Measurements from ENCODE around the gene MYO5A.

Gene MYO5A

GRCh38 chr15:52414936-52415335 lies 113.7 kb downstream of the MYO5A start:
- no peak for DNase-seq

- DNase-seq = no peak
Observed at GRCh38 chr15:52408823-52409222, 119.9 kb downstream of the MYO5A start.

- no peak for DNase-seq
Observed at GRCh38 chr15:52407374-52407773, 121.3 kb downstream of the MYO5A start.

GRCh38 chr15:52406601-52407000 lies 122.1 kb downstream of the MYO5A start:
- no peak for DNase-seq

- DNase-seq = no peak
Observed at GRCh38 chr15:52405856-52406255, 122.8 kb downstream of the MYO5A start.

GRCh38 chr15:52397118-52397517 lies 131.6 kb downstream of the MYO5A start:
- DNase-seq = no peak

- no peak for DNase-seq
Observed at GRCh38 chr15:52394118-52394517, 134.6 kb downstream of the MYO5A start.

GRCh38 chr15:52392008-52392687 lies 136.5 kb downstream of the MYO5A start:
- no peak for DNase-seq

GRCh38 chr15:52391069-52391468 lies 137.6 kb downstream of the MYO5A start:
- DNase-seq = no peak

GRCh38 chr15:52385670-52386069 lies 143.0 kb downstream of the MYO5A start:
- no peak for DNase-seq

GRCh38 chr15:52383100-52383588 lies 145.5 kb downstream of the MYO5A start:
- no peak for DNase-seq

- no peak for DNase-seq
Observed at GRCh38 chr15:52382647-52383046, 146.0 kb downstream of the MYO5A start.

GRCh38 chr15:52379395-52380106 lies 149.1 kb downstream of the MYO5A start:
- no peak for DNase-seq

GRCh38 chr15:52378746-52379394 lies 149.8 kb downstream of the MYO5A start:
- peak; percentile 8 for DNase-seq

- no peak for DNase-seq
Observed at GRCh38 chr15:52370010-52370409, 158.7 kb downstream of the MYO5A start.

- DNase-seq = no peak
Observed at GRCh38 chr15:52369455-52369854, 159.2 kb downstream of the MYO5A start.

GRCh38 chr15:52369030-52369429 lies 159.7 kb downstream of the MYO5A start:
- no peak for DNase-seq

GRCh38 chr15:52368402-52368801 lies 160.3 kb downstream of the MYO5A start:
- no peak for DNase-seq

GRCh38 chr15:52362497-52362896 lies 166.2 kb downstream of the MYO5A start:
- no peak for DNase-seq

- no peak for DNase-seq
Observed at GRCh38 chr15:52361975-52362494, 166.6 kb downstream of the MYO5A start.

GRCh38 chr15:52361494-52361893 lies 167.2 kb downstream of the MYO5A start:
- DNase-seq = no peak

- DNase-seq = no peak
Observed at GRCh38 chr15:52360229-52361203, 168.2 kb downstream of the MYO5A start.
